ENCODE results near the gene OR5K4. TPM values are rescaled to one million over a fixed set of nuclear protein-coding genes. Genes with fewer than 3 reads are reported as not detected.

Gene OR5K4
- total and polyA plus RNA-seq, 2 of the 8 experiments (the other 6 are each of a cell fraction or from before 2014, with no cell fraction given) = not detected

DNA sequence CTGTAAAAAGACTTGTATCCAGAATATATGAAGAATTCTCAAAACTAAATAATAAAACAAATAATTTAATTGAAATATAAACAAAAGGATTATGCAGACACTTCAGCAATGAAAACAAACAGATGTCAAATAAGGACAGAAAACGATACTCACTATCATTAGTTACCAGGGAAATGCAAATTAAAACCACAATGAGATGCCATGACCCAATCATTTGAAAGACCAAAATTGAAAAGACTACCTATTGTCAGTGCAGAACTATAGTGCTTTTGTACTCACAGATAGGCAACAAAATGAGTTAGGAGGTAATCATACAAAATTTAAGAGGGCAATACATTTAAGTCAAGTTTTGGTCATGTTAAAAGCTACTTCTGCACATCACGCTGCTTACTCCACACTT lies 31.6 kb upstream of the OR5K4 start:
- Histone ChIP-seq H2BK20ac (ENCODE audit: low read length) (no peak overlapping the region), H3K4me1 (replicated peaks in 1 of 4; ENCODE audit: control insufficient read depth in 3 of 4, insufficient read depth in 4 of 4, low read length in 3 of 4) (peaks cover 4 to 18% (median 8%) of the 10 kb centered on the region in 4 experiments), H2BK15ac (ENCODE audit: low read length) (no peak overlapping the region), H2AFZ (ENCODE audit: low read length) (no peak overlapping the region), H3K36me3 (ENCODE audit: control insufficient read depth in 2 of 4, insufficient read depth in 4 of 4, low read length in 3 of 4) (peaks cover 0 to 30% (median 2%) of the 10 kb centered on the region in 4 experiments; a peak in 3 of 8 replicates), H4K20me1 (replicated peaks in 1 of 2; ENCODE audit: control insufficient read depth in 1 of 2, insufficient read depth in 2 of 2, low read length in 2 of 2) (peaks cover 0 to 5% of the 10 kb centered on the region in 2 experiments), H3K9ac (replicated peaks in 1 of 4; ENCODE audit: extremely low read depth in 1 of 4, low read depth in 3 of 4, low read length in 3 of 4) (no peak overlapping the region), H3K4me2 (ENCODE audit: insufficient read depth in 1 of 2, low read depth in 2 of 2, low read length in 2 of 2) (peak overlapping the region in 1 of 2 experiments; percentile 72; a peak in 3 of 4 replicates), H3K23ac (ENCODE audit: insufficient read length) (no peak overlapping the region), H3K56ac (replicated peaks; ENCODE audit: insufficient read length, low read depth, low read length) (no peak overlapping the region), H3K79me2 (ENCODE audit: control insufficient read depth in 1 of 2, insufficient read depth in 2 of 2, low read length in 2 of 2) (peaks cover 8 to 58% of the 10 kb centered on the region in 2 experiments; a peak in 3 of 4 replicates), H2BK5ac (ENCODE audit: low read depth, low read length) (no peak overlapping the region), H3K18ac (ENCODE audit: extremely low read depth, low read length) (no peak overlapping the region), H3K27me3 (replicated peaks in 1 of 4; ENCODE audit: control insufficient read depth in 3 of 4, extremely low read depth in 1 of 4, insufficient read depth in 3 of 4, low read length in 3 of 4) (no peaks in the 10 kb centered on the region), H2BK120ac (replicated peaks; ENCODE audit: low read depth, low read length) (no peak overlapping the region), H4K5ac (ENCODE audit: insufficient read length, low read depth, low read length) (peak overlapping the region; percentile 63), H4K8ac (ENCODE audit: extremely low read depth, insufficient read depth, low read length) (no peak overlapping the region), H4K91ac (replicated peaks; ENCODE audit: insufficient read length, low read length) (no peak overlapping the region), H3K4me3 (ENCODE audit: extremely low read depth in 1 of 4, insufficient read depth in 2 of 4, low read depth in 3 of 4, low read length in 4 of 4) (peak overlapping the region in 2 of 4 experiments; percentile 62 to 79; a peak in 2 of 8 replicates), H3K4ac (replicated peaks; ENCODE audit: insufficient read length, low read depth, low read length) (no peak overlapping the region), H3K79me1 (ENCODE audit: low read depth, low read length) (no peaks in the 10 kb centered on the region; the same call in 1 of the 2 replicates), H3K23me2 (ENCODE audit: low read depth, low read length) (0 out of 2 replicates have a peak, but pooled peaks cover 2% of the 10 kb centered on the region), H2BK12ac (ENCODE audit: low read depth, low read length) (no peak overlapping the region), H3K14ac (ENCODE audit: insufficient read length) (no peak overlapping the region), H2AK5ac (ENCODE audit: low read depth, low read length) (no peak overlapping the region), H3K27ac (ENCODE audit: low read depth, low read length) (no peak overlapping the region), H3K9me3 (ENCODE audit: insufficient read depth in 2 of 2, low read depth in 1 of 2, low read length in 1 of 2) (no peaks in the 10 kb centered on the region)
- DNase-seq (ENCODE audit: low read depth in 1 of 2, low spot score in 2 of 2) = no peak
- no peak for FAIRE-seq
- ChIA-PET CTCF (ENCODE audit: partially characterized antibody) (interaction anchor here (2.0 kb wide), 1 partner anchor 284 kb away, joined by 4 read pairs; no protein-coding TSS in a partner anchor), POLR2A (ENCODE audit: partially characterized antibody) (interaction anchor here (0.6 kb wide), 1 partner anchor 30 kb away, joined by 3 read pairs; no protein-coding TSS in a partner anchor)
- WGBS, 2 experiments (ENCODE audit: extremely low coverage in 1 of 2, insufficient coverage in 1 of 2, insufficient read length in 1 of 2, insufficient replicate concordance in 2 of 2, low coverage in 1 of 2, low lambda C conversion rate in 2 of 2, missing lambda C conversion rate in 1 of 2) = 93% methylated on average over 2 of the region's 2 CpGs; no CpG with 5 or more reads in 1 of the 2 experiments
- no peak for TF ChIP-seq ASH2L (IDR thresholded peaks at IDR 0.05; ENCODE audit: low read length)
- TF ChIP-seq, protein P1, sequence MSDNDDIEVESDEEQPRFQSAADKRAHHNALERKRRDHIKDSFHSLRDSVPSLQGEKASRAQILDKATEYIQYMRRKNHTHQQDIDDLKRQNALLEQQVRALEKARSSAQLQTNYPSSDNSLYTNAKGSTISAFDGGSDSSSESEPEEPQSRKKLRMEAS (IDR thresholded peaks at IDR 0.05) = no peak
- TF ChIP-seq SIN3A (conservative IDR thresholded peaks at IDR 0.05 in 1 of 2, IDR thresholded peaks at IDR 0.05 in 1 of 2; ENCODE audit: low read depth in 1 of 2, low read length in 2 of 2) = no peak
- TF ChIP-seq CBX5 (IDR thresholded peaks at IDR 0.05; ENCODE audit: low read depth, low read length) = no peak
- TF ChIP-seq SIRT6 (IDR thresholded peaks at IDR 0.05; ENCODE audit: low read length) = no peak
- no peak for TF ChIP-seq RFX5 (IDR thresholded peaks at IDR 0.05; ENCODE audit: borderline replicate concordance, low read depth, low read length)
- TF ChIP-seq KDM4A (IDR thresholded peaks at IDR 0.05; ENCODE audit: low read depth, low read length, severe bottlenecking) = no peak
- TF ChIP-seq RXRA (IDR thresholded peaks at IDR 0.05; ENCODE audit: insufficient read depth, low read depth, low read length) = no peak
- no peak for TF ChIP-seq EZH2 (IDR thresholded peaks at IDR 0.05; ENCODE audit: low read depth, low read length, severe bottlenecking)
- TF ChIP-seq BCL11A (IDR thresholded peaks at IDR 0.05; ENCODE audit: low read depth in 2 of 2, low read length in 2 of 2) = no peak
- no peak for TF ChIP-seq SP1 (IDR thresholded peaks at IDR 0.05; ENCODE audit: low read depth, low read length)
- TF ChIP-seq CHD1 (IDR thresholded peaks at IDR 0.05; ENCODE audit: low read depth, low read length) = no peak
- TF ChIP-seq, protein P2, sequence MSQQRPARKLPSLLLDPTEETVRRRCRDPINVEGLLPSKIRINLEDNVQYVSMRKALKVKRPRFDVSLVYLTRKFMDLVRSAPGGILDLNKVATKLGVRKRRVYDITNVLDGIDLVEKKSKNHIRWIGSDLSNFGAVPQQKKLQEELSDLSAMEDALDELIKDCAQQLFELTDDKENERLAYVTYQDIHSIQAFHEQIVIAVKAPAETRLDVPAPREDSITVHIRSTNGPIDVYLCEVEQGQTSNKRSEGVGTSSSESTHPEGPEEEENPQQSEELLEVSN (IDR thresholded peaks at IDR 0.05) = no peak

All from H1 (cell line).